ENCODE results near the gene DNAH6.

The DNAH6 gene

DNA sequence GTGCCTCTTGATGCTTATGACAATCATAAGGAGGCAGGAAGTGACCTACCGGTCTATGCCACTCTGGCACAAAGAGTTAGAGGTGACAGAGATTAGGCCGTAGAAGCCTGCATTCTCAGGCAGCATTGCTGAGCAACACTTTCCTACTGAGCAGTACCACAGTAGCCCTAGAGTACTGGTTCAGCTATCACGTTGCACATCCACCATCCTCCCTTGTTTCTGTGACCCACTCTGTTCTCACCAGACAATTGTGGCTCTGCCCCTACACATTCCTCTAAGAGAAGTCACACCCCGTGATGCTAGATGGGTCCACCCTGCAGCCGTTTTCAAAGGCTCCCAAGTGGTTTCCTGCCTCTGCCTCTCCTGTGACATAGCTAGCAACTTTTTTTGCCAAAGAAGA lies 34.6 kb upstream of the DNAH6 start:
- TF ChIP-seq, protein P1, sequence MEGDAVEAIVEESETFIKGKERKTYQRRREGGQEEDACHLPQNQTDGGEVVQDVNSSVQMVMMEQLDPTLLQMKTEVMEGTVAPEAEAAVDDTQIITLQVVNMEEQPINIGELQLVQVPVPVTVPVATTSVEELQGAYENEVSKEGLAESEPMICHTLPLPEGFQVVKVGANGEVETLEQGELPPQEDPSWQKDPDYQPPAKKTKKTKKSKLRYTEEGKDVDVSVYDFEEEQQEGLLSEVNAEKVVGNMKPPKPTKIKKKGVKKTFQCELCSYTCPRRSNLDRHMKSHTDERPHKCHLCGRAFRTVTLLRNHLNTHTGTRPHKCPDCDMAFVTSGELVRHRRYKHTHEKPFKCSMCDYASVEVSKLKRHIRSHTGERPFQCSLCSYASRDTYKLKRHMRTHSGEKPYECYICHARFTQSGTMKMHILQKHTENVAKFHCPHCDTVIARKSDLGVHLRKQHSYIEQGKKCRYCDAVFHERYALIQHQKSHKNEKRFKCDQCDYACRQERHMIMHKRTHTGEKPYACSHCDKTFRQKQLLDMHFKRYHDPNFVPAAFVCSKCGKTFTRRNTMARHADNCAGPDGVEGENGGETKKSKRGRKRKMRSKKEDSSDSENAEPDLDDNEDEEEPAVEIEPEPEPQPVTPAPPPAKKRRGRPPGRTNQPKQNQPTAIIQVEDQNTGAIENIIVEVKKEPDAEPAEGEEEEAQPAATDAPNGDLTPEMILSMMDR (IDR thresholded peaks at IDR 0.05; ENCODE audit: low read depth, low read length, missing control alignments), result no peak

DNA sequence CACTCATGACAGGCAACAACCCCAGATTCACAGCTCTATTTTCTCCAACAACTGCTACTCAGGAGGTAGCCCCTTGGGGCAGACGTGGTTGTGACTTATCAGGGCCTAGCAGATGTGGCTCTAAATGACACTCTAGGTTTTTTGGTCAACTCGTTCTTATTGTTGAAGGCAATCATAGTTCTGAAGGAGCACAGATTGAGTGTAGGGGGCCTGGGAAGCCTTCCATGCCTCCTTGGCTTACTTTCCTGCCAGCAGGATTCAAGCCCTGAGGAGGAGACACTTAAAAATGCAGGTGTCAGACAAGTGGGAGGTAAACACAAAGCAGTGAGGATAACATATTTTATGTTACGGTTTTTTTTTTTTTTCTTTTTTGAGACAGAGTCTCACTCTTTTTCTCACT lies 33.7 kb upstream of the DNAH6 start:
- no peak for DNase-seq (ENCODE audit: low read depth)
- no peak overlapping the region for H3K4me3 ChIP-seq (ENCODE audit: low read depth, low read length)
- TF ChIP-seq, protein P1 (IDR thresholded peaks at IDR 0.05; ENCODE audit: low read depth, low read length, missing control alignments), result no peak

More for the DNA sequence above, 34.6 kb upstream of the DNAH6 start:
- H3K4me3 ChIP-seq (ENCODE audit: low read depth, low read length), result no peak overlapping the region
- DNase-seq (ENCODE audit: low read depth), result no peak

DNA sequence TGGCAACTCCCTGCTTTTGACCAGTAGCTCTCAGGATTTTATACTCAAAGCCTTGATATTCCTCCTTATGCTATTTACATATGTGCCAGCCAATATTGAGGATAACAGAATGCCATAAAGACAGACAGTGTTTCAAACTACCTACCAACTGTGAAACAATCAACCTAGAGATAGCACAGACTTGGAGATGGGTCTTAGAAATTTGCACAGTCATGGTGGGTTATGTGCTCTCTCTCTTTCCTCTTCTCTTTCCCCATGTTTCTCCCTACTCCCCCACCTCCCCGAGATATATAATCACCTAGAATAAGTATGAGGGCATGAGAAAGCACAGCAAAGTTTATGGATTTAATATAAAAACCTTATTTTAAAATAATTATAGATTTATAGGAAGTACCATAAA lies 33.0 kb upstream of the DNAH6 start:
- DNase-seq (ENCODE audit: low read depth), result no peak
- no peak overlapping the region for H3K4me3 ChIP-seq (ENCODE audit: low read depth, low read length)
- TF ChIP-seq, protein P1 (IDR thresholded peaks at IDR 0.05; ENCODE audit: low read depth, low read length, missing control alignments), result no peak

DNA sequence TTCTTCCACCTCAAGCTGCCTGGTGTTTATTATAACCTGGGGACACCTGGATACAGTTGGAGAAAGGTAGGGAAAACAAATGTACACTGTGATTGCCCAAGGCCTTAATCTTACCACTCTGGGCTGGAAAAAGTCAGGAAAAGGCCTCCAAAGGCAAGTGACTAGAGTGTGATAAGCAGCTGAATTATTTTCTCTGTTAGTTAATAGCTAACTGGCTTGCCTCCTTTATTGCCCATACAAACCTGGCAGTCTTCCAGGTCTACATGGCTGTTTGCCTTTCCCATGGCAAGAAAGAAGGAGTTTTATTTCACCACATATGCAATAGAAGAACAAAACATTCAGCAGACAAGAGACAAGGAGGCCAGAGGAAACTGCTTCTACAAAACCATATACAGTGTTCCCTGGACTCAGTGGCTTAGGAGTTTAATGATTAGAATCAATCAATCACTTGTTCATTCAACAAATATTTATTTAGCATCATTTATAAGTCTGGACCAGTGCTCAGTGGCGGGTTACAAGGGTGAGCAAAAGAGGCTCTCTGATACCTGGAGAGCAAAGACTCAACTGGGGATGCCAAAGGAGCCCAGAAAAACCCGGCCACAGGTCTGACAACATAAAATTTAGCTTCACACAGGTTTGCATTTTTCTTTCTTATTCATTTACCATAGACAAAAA lies 29.7 kb upstream of the DNAH6 start:
- H3K4me3 ChIP-seq (ENCODE audit: low read depth, low read length), result no peak overlapping the region
- TF ChIP-seq, protein P1 (IDR thresholded peaks at IDR 0.05; ENCODE audit: low read depth, low read length, missing control alignments), result no peak
- no peak for DNase-seq (ENCODE audit: low read depth)

DNA sequence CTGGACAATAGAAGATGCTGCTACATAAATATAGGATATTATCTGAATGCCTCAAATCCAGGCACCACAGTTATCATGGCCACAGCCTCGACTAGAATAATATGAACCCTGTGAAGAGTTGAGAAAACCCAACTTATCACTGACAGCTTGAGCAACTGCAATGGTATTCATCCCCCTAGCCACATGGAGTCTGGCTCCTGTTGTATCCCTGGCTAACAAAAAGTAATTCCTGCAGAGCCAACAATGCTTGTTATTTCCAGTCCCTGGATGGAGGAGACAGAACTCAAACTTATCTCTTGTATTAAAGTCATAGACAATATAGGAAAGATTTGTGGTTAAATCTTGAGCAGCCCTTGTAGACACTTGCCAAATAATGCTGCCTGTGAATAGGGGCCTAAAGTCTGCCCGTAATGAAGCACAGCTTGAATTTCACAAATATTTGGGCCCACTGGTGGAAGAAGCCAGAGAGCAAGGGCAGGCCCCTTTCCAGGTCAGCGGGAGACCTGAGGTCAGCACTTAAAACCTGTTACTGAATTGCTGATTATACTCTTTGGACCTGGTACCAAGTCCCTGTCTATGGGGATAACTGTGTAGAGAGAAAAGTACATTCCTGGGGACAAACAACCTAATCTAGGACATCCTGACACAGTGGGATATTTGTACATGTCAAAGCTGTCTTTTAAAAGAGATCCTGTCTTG lies 28.9 kb upstream of the DNAH6 start:
- no peak overlapping the region for H3K4me3 ChIP-seq (ENCODE audit: low read depth, low read length)
- no peak for DNase-seq (ENCODE audit: low read depth)
- TF ChIP-seq, protein P1 (IDR thresholded peaks at IDR 0.05; ENCODE audit: low read depth, low read length, missing control alignments), result no peak

DNA sequence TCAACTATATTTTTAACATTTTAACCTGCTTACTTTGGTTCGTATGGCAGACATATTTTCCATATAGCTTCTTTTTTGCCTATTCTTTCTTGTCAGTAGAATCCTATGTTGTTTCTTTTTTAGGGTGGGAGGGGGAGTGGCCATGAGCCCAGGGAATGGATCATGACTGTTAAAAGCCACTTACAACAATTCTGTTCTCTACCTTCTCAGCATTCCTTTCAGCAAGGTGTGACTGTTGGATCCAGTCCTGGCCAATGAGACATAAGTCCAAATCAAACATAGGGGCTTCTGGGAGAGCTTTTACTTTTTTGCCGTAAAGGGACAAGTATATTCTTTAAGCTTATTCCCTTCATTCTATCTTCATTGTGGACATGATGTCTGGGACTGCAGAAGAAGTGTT lies 25.0 kb upstream of the DNAH6 start:
- no peak for DNase-seq (ENCODE audit: low read depth)
- TF ChIP-seq, protein P1 (IDR thresholded peaks at IDR 0.05; ENCODE audit: low read depth, low read length, missing control alignments), result no peak
- H3K4me3 ChIP-seq (ENCODE audit: low read depth, low read length), result no peak overlapping the region

DNA sequence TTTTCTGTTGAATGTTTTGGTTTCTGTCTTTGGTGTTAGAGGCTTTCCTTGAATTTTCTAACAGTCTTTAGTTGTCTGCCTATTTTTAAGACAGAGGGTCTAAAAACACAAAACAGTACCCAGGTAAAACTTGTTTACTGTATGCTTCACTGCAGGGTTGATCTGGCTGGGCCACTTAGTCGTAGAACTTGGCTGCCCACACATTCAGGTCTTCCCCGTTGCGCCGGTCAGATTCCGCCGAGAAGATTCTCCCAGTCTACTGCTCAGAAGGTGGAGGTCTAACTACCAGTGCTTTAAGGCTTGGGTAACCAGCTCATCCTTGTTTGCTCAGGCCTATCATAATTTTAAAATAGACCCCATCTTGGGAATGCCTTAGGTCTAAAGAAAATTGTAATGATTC lies 24.6 kb upstream of the DNAH6 start:
- no peak for DNase-seq (ENCODE audit: low read depth)
- H3K4me3 ChIP-seq (ENCODE audit: low read depth, low read length), result no peak overlapping the region
- TF ChIP-seq, protein P1 (IDR thresholded peaks at IDR 0.05; ENCODE audit: low read depth, low read length, missing control alignments), result no peak
